Effector CD8-positive, alpha-beta T cell (primary cell): ENCODE data around the gene ZMIZ1.

ENCODE experiments used
- DNase-seq: peaks from one replicate; lab custom pipeline; 2025; lab: John Stamatoyannopoulos, UW

Gene ZMIZ1

GRCh38 chr10:79305988-79306387 lies 237.2 kb downstream of the ZMIZ1 start:
- DNase-seq: no peak

- no peak for DNase-seq
These were observed 238.0 kb downstream of the ZMIZ1 start for GRCh38 chr10:79306644-79307220.

GRCh38 chr10:79308016-79308415 lies 239.2 kb downstream of the ZMIZ1 start:
- DNase-seq: no peak

GRCh38 chr10:79308969-79309665 lies 240.4 kb downstream of the ZMIZ1 start:
- DNase-seq: no peak

GRCh38 chr10:79310200-79310865 lies 241.6 kb downstream of the ZMIZ1 start:
- DNase-seq: no peak

- no peak for DNase-seq
These were observed 242.3 kb downstream of the ZMIZ1 start for GRCh38 chr10:79310911-79311573.

- DNase-seq: no peak
These were observed 243.0 kb downstream of the ZMIZ1 start for GRCh38 chr10:79311581-79312407.

- no peak for DNase-seq
These were observed 243.9 kb downstream of the ZMIZ1 start for GRCh38 chr10:79312601-79313187.

- no peak for DNase-seq
These were observed 244.6 kb downstream of the ZMIZ1 start for GRCh38 chr10:79313320-79313719.

GRCh38 chr10:79313911-79314439 lies 245.2 kb downstream of the ZMIZ1 start:
- no peak for DNase-seq

GRCh38 chr10:79314761-79315601 lies 246.2 kb downstream of the ZMIZ1 start:
- DNase-seq: no peak

- DNase-seq: no peak
These were observed 246.8 kb downstream of the ZMIZ1 start for GRCh38 chr10:79315602-79315920.

GRCh38 chr10:79316671-79317431 lies 248.1 kb downstream of the ZMIZ1 start:
- DNase-seq: no peak

GRCh38 chr10:79318369-79318768 lies 249.6 kb downstream of the ZMIZ1 start:
- no peak for DNase-seq

- no peak for DNase-seq
These were observed 250.5 kb downstream of the ZMIZ1 start for GRCh38 chr10:79319115-79319771.

- no peak for DNase-seq
These were observed 251.6 kb downstream of the ZMIZ1 start for GRCh38 chr10:79320316-79320715.

GRCh38 chr10:79320820-79321493 lies 252.2 kb downstream of the ZMIZ1 start:
- DNase-seq: no peak

GRCh38 chr10:79321494-79321882 lies 252.7 kb downstream of the ZMIZ1 start:
- DNase-seq: no peak

- no peak for DNase-seq
These were observed 253.2 kb downstream of the ZMIZ1 start for GRCh38 chr10:79321951-79322350.
